HEK293 (cell line): ENCODE data around the gene BOD1L2.

Source experiments
- CTCF ChIA-PET: fragments of 350-600 bp; formaldehyde crosslinking; extraction: SDS; loops from one replicate; lab custom pipeline; 2021; ENCODE audit warnings: antibody characterized with exemption; lab: Yijun Ruan, JAX
- POLR2A ChIA-PET: fragments of 300-600 bp; formaldehyde crosslinking; extraction: SDS; loops from one replicate; lab custom pipeline; 2020; ENCODE audit warnings: antibody characterized with exemption, inconsistent platforms; lab: Yijun Ruan, JAX
- H3K27ac ChIP-seq: fragments of 200-500 bp; sonication (Bioruptor generic); 2 replicates; pipeline ENCODE4 v1.5.1; 2014; ENCODE audit warnings: low read depth, low read length, control low read depth, inconsistent platforms; ENCODE audit errors: extremely low read depth
- H3K36me3 ChIP-seq, 2 experiments: fragments of 200-500 bp in 1 of 2; sonication (Bioruptor generic) in 1 of 2; 1 replicate in 1 of 2; 2 replicates in 1 of 2; pipeline ENCODE4 v1.5.1; 2014 to 2017; ENCODE audit warnings: inconsistent platforms in 2 of 2, low read length in 2 of 2; ENCODE audit not compliant: control insufficient read depth in 2 of 2, insufficient read depth in 1 of 2
- H3K4me1 ChIP-seq: fragments of 200-500 bp; sonication (Bioruptor generic); 2 replicates; pipeline ENCODE4 v1.5.1; 2014; ENCODE audit warnings: mild to moderate bottlenecking, low read length, inconsistent platforms; ENCODE audit not compliant: control insufficient read depth, insufficient read depth
- H3K4me3 ChIP-seq: 2 replicates; pipeline ENCODE4 v1.5.1; 2011; ENCODE audit warnings: low read depth, mild to moderate bottlenecking, control low read depth, low read length, moderate library complexity
- H3K9me3 ChIP-seq: fragments of 200-500 bp; sonication (Bioruptor generic); 2 replicates; pipeline ENCODE4 v1.5.1; 2014; ENCODE audit warnings: low read depth, low read length, inconsistent platforms; ENCODE audit not compliant: control insufficient read depth, insufficient read depth
- GFI1B ChIP-seq: fragments of 450-650 bp; formaldehyde crosslinking; IDR thresholded peaks from 2 replicates; pipeline ENCODE4 v1.5.1; 2016; ENCODE audit warnings: missing biosample characterization, missing genetic modification characterization
- GLI4 ChIP-seq: fragments of 450-650 bp; formaldehyde crosslinking; IDR thresholded peaks from 2 replicates; pipeline ENCODE4 v1.5.1; 2016; ENCODE audit warnings: missing biosample characterization, missing genetic modification characterization
- PATZ1 ChIP-seq: fragments of 450-650 bp; formaldehyde crosslinking; IDR thresholded peaks from 2 replicates; pipeline ENCODE4 v1.5.1; 2016; ENCODE audit warnings: missing biosample characterization, missing genetic modification characterization
- SALL2 ChIP-seq: fragments of 450-650 bp; formaldehyde crosslinking; IDR thresholded peaks from 2 replicates; pipeline ENCODE4 v1.5.0; 2017; ENCODE audit warnings: missing biosample characterization, mild to moderate bottlenecking, missing genetic modification characterization, borderline replicate concordance
- SCRT1 ChIP-seq: fragments of 450-650 bp; formaldehyde crosslinking; IDR thresholded peaks from 2 replicates; pipeline ENCODE4 v1.5.1; 2016; ENCODE audit warnings: missing biosample characterization, missing genetic modification characterization, borderline replicate concordance
- SCRT2 ChIP-seq: fragments of 450-650 bp; formaldehyde crosslinking; IDR thresholded peaks from 2 replicates; pipeline ENCODE4 v1.5.1; 2016; ENCODE audit warnings: missing biosample characterization, missing genetic modification characterization
- WT1 ChIP-seq: fragments of 450-650 bp; formaldehyde crosslinking; IDR thresholded peaks from 2 replicates; pipeline ENCODE4 v1.5.1; 2016; ENCODE audit warnings: missing biosample characterization, missing genetic modification characterization
- ZBTB10 ChIP-seq: fragments of 450-650 bp; formaldehyde crosslinking; IDR thresholded peaks from 2 replicates; pipeline ENCODE4 v1.5.1; 2016; ENCODE audit warnings: missing biosample characterization, missing genetic modification characterization
- ZBTB8A ChIP-seq: fragments of 450-650 bp; formaldehyde crosslinking; IDR thresholded peaks from 2 replicates; pipeline ENCODE4 v1.5.1; 2016; ENCODE audit warnings: missing biosample characterization, missing genetic modification characterization
- ZFP41 ChIP-seq: fragments of 450-650 bp; formaldehyde crosslinking; IDR thresholded peaks from 2 replicates; pipeline ENCODE4 v1.5.1; 2016; ENCODE audit warnings: missing biosample characterization, missing genetic modification characterization, borderline replicate concordance
- ZNF155 ChIP-seq: fragments of 450-650 bp; formaldehyde crosslinking; IDR thresholded peaks from 2 replicates; pipeline ENCODE4 v1.5.1; 2016; ENCODE audit warnings: missing biosample characterization, missing genetic modification characterization
- ZNF19 ChIP-seq: fragments of 450-650 bp; formaldehyde crosslinking; IDR thresholded peaks from 2 replicates; pipeline ENCODE4; 2016; ENCODE audit warnings: missing biosample characterization, missing genetic modification characterization, low read depth
- ZNF239 ChIP-seq: fragments of 450-650 bp; formaldehyde crosslinking; IDR thresholded peaks from 2 replicates; pipeline ENCODE4 v1.5.1; 2016; ENCODE audit warnings: missing biosample characterization, missing genetic modification characterization
- ZNF311 ChIP-seq: fragments of 450-650 bp; formaldehyde crosslinking; IDR thresholded peaks from 2 replicates; pipeline ENCODE4 v1.5.1; 2017; ENCODE audit warnings: missing biosample characterization, missing genetic modification characterization, borderline replicate concordance
- ZNF366 ChIP-seq: fragments of 450-650 bp; formaldehyde crosslinking; conservative IDR thresholded peaks from 2 replicates; pipeline ENCODE4 v1.5.1; 2016; ENCODE audit warnings: missing biosample characterization, missing genetic modification characterization
- ZNF521 ChIP-seq: fragments of 450-650 bp; formaldehyde crosslinking; IDR thresholded peaks from 2 replicates; pipeline ENCODE4 v1.5.1; 2017; ENCODE audit warnings: missing biosample characterization, mild to moderate bottlenecking, missing genetic modification characterization
- ZNF560 ChIP-seq: fragments of 450-650 bp; formaldehyde crosslinking; IDR thresholded peaks from 2 replicates; pipeline ENCODE4 v1.5.1; 2017; ENCODE audit warnings: missing biosample characterization, missing genetic modification characterization, borderline replicate concordance
- ZNF585B ChIP-seq: fragments of 450-650 bp; formaldehyde crosslinking; IDR thresholded peaks from 2 replicates; pipeline ENCODE4 v1.5.1; 2016; ENCODE audit warnings: missing biosample characterization, missing genetic modification characterization
- ZNF626 ChIP-seq: fragments of 450-650 bp; sonication (Bioruptor Pico); formaldehyde crosslinking; IDR thresholded peaks from 2 replicates; pipeline ENCODE4 v1.5.1; 2018; ENCODE audit warnings: missing biosample characterization, missing genetic modification characterization, inconsistent platforms
- ZNF654 ChIP-seq: fragments of 450-650 bp; formaldehyde crosslinking; IDR thresholded peaks from 2 replicates; pipeline ENCODE4 v1.5.1; 2016; ENCODE audit warnings: low read depth, missing biosample characterization, missing genetic modification characterization
- ZNF776 ChIP-seq: fragments of 450-650 bp; formaldehyde crosslinking; IDR thresholded peaks from 2 replicates; pipeline ENCODE4 v1.5.0; 2017; ENCODE audit warnings: missing biosample characterization, missing genetic modification characterization, borderline replicate concordance
- ZNF843 ChIP-seq: fragments of 450-650 bp; formaldehyde crosslinking; IDR thresholded peaks from 2 replicates; pipeline ENCODE4 v1.5.1; 2016; ENCODE audit warnings: missing biosample characterization, missing genetic modification characterization
- ZSCAN23 ChIP-seq: fragments of 450-650 bp; formaldehyde crosslinking; IDR thresholded peaks from 2 replicates; pipeline ENCODE4 v1.5.1; 2016; ENCODE audit warnings: missing biosample characterization, missing genetic modification characterization
- TF ChIP-seq, protein P1 (sequence below): fragments of 450-650 bp; formaldehyde crosslinking; IDR thresholded peaks from 2 replicates; pipeline ENCODE4 v1.5.1; 2016; ENCODE audit warnings: missing biosample characterization, missing genetic modification characterization

Gene BOD1L2

DNA sequence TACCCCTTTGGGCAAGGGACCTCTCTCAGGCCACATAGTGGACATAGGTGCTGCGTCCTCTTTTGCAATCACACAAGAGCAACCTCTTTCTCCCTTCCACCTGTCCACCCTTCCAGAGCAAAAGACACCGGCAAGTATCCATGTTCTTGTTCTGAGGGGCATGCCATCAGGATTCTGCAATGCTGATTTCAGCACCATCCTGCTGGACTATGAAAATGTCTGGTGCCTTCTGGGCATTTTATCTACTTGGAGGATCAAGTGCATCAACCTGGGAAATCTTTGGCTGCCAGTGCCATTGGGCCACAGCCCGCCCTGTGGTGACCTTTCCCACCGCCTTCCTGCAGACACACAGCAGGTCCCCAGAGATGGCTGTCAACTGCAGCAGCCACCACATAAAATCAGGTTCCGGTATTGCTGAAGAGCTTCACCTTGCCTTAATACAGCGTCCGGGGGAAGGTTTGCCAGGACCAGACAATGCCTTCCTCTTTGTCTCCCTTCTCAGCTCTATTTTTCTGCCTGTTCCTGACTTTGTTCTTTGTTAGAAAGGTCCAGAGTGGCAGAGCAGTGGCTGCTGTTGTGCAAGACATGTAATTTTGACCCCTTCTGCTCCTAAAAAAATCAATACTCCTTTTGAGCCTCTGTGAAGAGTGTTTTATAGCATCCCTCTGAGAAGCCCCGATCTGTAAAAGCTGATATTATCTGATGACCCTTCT lies 18.5 kb upstream of the BOD1L2 start:
- no peak overlapping the region for H3K27ac ChIP-seq
- H3K4me1 ChIP-seq: no peaks in the 10 kb centered on the region
- TF ChIP-seq ZBTB10 (tag by site-specific recombination) (no peak), SALL2 (tag by site-specific recombination) (no peak), ZNF843 (tag by site-specific recombination) (no peak), ZNF521 (tag by site-specific recombination) (no peak), GFI1B (tag by site-specific recombination) (no peak), WT1 (tag by site-specific recombination) (no peak), ZNF155 (tag by site-specific recombination) (no peak), ZFP41 (tag by site-specific recombination) (no peak), ZNF654 (tag by site-specific recombination) (no peak), PATZ1 (no peak), ZNF560 (no peak), ZSCAN23 (tag by site-specific recombination) (no peak)
- TF ChIP-seq, protein P1, sequence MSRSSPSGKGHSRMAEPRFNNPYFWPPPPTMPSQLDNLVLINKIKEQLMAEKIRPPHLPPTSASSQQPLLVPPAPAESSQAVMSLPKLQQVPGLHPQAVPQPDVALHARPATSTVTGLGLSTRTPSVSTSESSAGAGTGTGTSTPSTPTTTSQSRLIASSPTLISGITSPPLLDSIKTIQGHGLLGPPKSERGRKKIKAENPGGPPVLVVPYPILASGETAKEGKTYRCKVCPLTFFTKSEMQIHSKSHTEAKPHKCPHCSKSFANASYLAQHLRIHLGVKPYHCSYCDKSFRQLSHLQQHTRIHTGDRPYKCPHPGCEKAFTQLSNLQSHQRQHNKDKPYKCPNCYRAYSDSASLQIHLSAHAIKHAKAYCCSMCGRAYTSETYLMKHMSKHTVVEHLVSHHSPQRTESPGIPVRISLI (tag by site-specific recombination): no peak
- H3K36me3 ChIP-seq: no peaks in the 10 kb centered on the region
- CTCF ChIA-PET: no interaction called here
- no peaks in the 10 kb centered on the region for H3K9me3 ChIP-seq
- POLR2A ChIA-PET: no interaction called here
- H3K4me3 ChIP-seq: no peak overlapping the region

DNA sequence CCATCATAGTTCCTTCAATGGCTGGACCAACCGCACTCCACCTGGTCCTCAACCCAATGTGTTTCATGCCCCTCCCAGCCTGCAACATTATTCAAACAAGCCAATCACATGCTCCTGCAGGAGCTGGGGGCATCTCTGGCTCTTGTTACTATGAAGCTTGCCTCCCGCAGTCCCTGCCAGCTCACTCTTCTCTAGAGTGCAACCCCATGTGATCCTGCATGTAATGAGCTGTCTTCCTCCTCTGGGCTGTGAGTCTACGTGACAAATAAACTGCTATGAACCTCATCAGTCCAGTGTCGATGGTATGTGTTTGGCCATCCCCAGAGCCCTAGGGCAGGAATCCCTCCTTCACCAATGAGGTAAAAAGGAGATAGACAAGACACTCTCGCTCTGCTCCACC lies 15.8 kb upstream of the BOD1L2 start:
- no peaks in the 10 kb centered on the region for H3K9me3 ChIP-seq
- H3K4me3 ChIP-seq: no peak overlapping the region
- no peaks in the 10 kb centered on the region for H3K4me1 ChIP-seq
- no peak for TF ChIP-seq ZNF239 (tag by site-specific recombination)
- no peak for TF ChIP-seq ZNF311 (tag by site-specific recombination)
- TF ChIP-seq GLI4 (tag by site-specific recombination): no peak
- TF ChIP-seq SCRT2 (tag by site-specific recombination): no peak
- TF ChIP-seq ZNF585B (tag by site-specific recombination): no peak
- TF ChIP-seq SCRT1 (tag by site-specific recombination): no peak
- TF ChIP-seq ZNF843 (tag by site-specific recombination): no peak
- TF ChIP-seq ZNF776 (tag by site-specific recombination): no peak
- TF ChIP-seq ZNF366: no peak
- TF ChIP-seq ZNF19 (tag by site-specific recombination): no peak
- no peak for TF ChIP-seq ZNF626 (tag by site-specific recombination)
- TF ChIP-seq ZBTB8A (tag by site-specific recombination): no peak
- ChIA-PET POLR2A (no interaction called here), CTCF (no interaction called here)
- H3K36me3 ChIP-seq: no peaks in the 10 kb centered on the region
- H3K27ac ChIP-seq: no peak overlapping the region
